Astrocyte (in vitro differentiated cells and primary cell): ENCODE measurements around the gene FCN1. TPM values are rescaled to one million over a fixed set of nuclear protein-coding genes. Genes with fewer than 3 reads are reported as not detected.

Experiments used
- DNase-seq: peaks from one replicate; pipeline ENCODE4 v3.0.0-alpha.2; 2010; ENCODE audit warnings: low read depth
- FAIRE-seq: peaks from 2 replicates; lab custom pipeline; 2011; peaks lifted over from hg19 to GRCh38; lab: Jason Lieb, UNC
- H2AFZ ChIP-seq: 2 replicates; pipeline ENCODE4 v1.6.0; 2012; ENCODE audit warnings: low read depth, low read length, inconsistent platforms
- H3K27ac ChIP-seq: 2 replicates; pipeline ENCODE4 v1.5.1; 2011; ENCODE audit warnings: low read depth, low read length, inconsistent platforms
- H3K27me3 ChIP-seq: 2 replicates; pipeline ENCODE4 v1.6.0; 2011; ENCODE audit warnings: low read length, inconsistent platforms; ENCODE audit not compliant: insufficient read depth
- H3K36me3 ChIP-seq: 2 replicates; pipeline ENCODE4 v1.5.1; 2011; ENCODE audit warnings: low read length, inconsistent platforms; ENCODE audit not compliant: insufficient read depth
- H3K4me1 ChIP-seq: 2 replicates; pipeline ENCODE4 v1.5.1; 2011; ENCODE audit warnings: low read length, inconsistent platforms; ENCODE audit not compliant: insufficient read depth
- H3K4me2 ChIP-seq: 2 replicates; pipeline ENCODE4 v1.6.0; 2012; ENCODE audit warnings: low read length, inconsistent platforms
- H3K4me3 ChIP-seq: 2 replicates; pipeline ENCODE4 v1.5.1; 2011; ENCODE audit warnings: low read depth, mild to moderate bottlenecking, low read length, inconsistent platforms; ENCODE audit not compliant: insufficient read depth
- H3K79me2 ChIP-seq: 2 replicates; pipeline ENCODE4 v1.6.0; 2012; ENCODE audit warnings: mild to moderate bottlenecking, low read length, inconsistent platforms; ENCODE audit not compliant: insufficient read depth
- H3K9ac ChIP-seq: 2 replicates; pipeline ENCODE4 v1.6.0; 2012; ENCODE audit warnings: mild to moderate bottlenecking, low read length, inconsistent platforms
- H3K9me3 ChIP-seq: 2 replicates; pipeline ENCODE4 v1.5.1; 2012; ENCODE audit warnings: low read depth, mild to moderate bottlenecking, low read length, inconsistent platforms; ENCODE audit not compliant: insufficient read depth
- H4K20me1 ChIP-seq: 2 replicates; pipeline ENCODE4 v1.6.0; 2012; ENCODE audit warnings: low read length, inconsistent platforms; ENCODE audit not compliant: insufficient read depth
- H3K27ac Mint-ChIP-seq: one replicate; pipeline ENCODE4 v1.8.0; 2021; ENCODE audit warnings: mild to moderate bottlenecking, mixed read lengths; ENCODE audit not compliant: unreplicated experiment
- H3K27me3 Mint-ChIP-seq: one replicate; pipeline ENCODE4 v1.8.0; 2021; ENCODE audit warnings: low read depth, mixed read lengths; ENCODE audit not compliant: unreplicated experiment
- H3K36me3 Mint-ChIP-seq: one replicate; pipeline ENCODE4 v1.8.0; 2021; ENCODE audit warnings: low read depth, mixed read lengths; ENCODE audit not compliant: unreplicated experiment
- H3K4me1 Mint-ChIP-seq: one replicate; pipeline ENCODE4 v1.8.0; 2021; ENCODE audit warnings: low read depth, mixed read lengths; ENCODE audit not compliant: unreplicated experiment
- H3K4me3 Mint-ChIP-seq: one replicate; pipeline ENCODE4 v1.8.0; 2021; ENCODE audit warnings: mild to moderate bottlenecking, moderate library complexity, mixed read lengths; ENCODE audit not compliant: unreplicated experiment
- H3K9me3 Mint-ChIP-seq: one replicate; pipeline ENCODE4 v1.8.0; 2021; ENCODE audit warnings: mild to moderate bottlenecking, mixed read lengths; ENCODE audit not compliant: unreplicated experiment
- EZH2 ChIP-seq: IDR thresholded peaks from 2 replicates; pipeline ENCODE4 v1.6.1; 2012; ENCODE audit warnings: mild to moderate bottlenecking, low read length, inconsistent platforms; ENCODE audit not compliant: insufficient read depth
- total RNA-seq: library from RNA; stranded (reverse); gene quantifications from 2 replicates; pipeline ENCODE4 v1.2.1, GENCODE V29; 2021
- TF ChIP-seq, protein P1 (sequence below): IDR thresholded peaks from 2 replicates; pipeline ENCODE4 v1.5.1; 2011; ENCODE audit warnings: low read depth, mild to moderate bottlenecking, inconsistent platforms, low read length, moderate library complexity; ENCODE audit not compliant: insufficient read depth

FCN1 gene
- total RNA-seq, 1 donor from 2014 or later, result not detected

DNA sequence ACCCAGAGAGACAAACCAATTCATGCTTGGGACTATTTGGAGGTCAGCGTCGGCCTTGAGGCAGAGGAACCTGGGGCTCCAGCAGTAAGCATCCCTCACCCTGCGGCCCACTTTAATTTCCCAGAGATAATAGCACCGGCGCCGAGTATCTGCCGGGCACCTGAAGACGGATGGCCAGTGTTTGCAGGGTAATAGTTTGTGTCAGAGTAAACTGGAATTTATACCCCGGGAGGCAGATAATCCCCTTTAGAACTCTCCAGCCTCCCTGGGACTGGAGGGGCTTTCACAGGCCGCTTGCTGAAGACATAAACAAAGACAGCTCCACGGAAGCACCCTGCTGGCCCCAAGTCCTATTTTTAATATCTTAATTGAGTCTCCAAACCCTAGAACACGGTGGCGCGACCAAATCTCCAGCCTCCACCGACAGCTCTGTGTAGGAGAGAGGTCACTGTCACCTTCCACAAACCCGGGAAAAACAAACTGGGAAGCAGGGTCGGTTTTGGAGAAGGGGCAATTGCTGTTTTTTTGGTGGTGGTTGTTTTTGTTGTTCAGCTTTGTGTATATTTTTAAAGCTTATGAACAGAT is 17.4 kb upstream of the FCN1 start:
- Histone ChIP-seq H4K20me1 (no peaks in the 10 kb centered on the region), H3K36me3 (no peaks in the 10 kb centered on the region), H3K27ac (no peak overlapping the region), H3K27me3 (peaks cover 23% of the 10 kb centered on the region), H3K4me3 (no peak overlapping the region), H3K4me1 (no peaks in the 10 kb centered on the region), H3K79me2 (no peaks in the 10 kb centered on the region), H3K9ac (no peak overlapping the region), H3K9me3 (no peaks in the 10 kb centered on the region), H2AFZ (no peak overlapping the region), H3K4me2 (no peak overlapping the region)
- H3K4me1 Mint-ChIP-seq, result no peaks in the 10 kb centered on the region
- H3K27ac Mint-ChIP-seq, result no peak overlapping the region
- FAIRE-seq (no peak), DNase-seq (no peak)
- no peak for TF ChIP-seq EZH2
- TF ChIP-seq, protein P1, sequence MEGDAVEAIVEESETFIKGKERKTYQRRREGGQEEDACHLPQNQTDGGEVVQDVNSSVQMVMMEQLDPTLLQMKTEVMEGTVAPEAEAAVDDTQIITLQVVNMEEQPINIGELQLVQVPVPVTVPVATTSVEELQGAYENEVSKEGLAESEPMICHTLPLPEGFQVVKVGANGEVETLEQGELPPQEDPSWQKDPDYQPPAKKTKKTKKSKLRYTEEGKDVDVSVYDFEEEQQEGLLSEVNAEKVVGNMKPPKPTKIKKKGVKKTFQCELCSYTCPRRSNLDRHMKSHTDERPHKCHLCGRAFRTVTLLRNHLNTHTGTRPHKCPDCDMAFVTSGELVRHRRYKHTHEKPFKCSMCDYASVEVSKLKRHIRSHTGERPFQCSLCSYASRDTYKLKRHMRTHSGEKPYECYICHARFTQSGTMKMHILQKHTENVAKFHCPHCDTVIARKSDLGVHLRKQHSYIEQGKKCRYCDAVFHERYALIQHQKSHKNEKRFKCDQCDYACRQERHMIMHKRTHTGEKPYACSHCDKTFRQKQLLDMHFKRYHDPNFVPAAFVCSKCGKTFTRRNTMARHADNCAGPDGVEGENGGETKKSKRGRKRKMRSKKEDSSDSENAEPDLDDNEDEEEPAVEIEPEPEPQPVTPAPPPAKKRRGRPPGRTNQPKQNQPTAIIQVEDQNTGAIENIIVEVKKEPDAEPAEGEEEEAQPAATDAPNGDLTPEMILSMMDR, result no peak
- no peaks in the 10 kb centered on the region for H3K9me3 Mint-ChIP-seq
- peaks cover 58% of the 10 kb centered on the region for H3K27me3 Mint-ChIP-seq
- no peaks in the 10 kb centered on the region for H3K36me3 Mint-ChIP-seq
- H3K4me3 Mint-ChIP-seq, result no peak overlapping the region

DNA sequence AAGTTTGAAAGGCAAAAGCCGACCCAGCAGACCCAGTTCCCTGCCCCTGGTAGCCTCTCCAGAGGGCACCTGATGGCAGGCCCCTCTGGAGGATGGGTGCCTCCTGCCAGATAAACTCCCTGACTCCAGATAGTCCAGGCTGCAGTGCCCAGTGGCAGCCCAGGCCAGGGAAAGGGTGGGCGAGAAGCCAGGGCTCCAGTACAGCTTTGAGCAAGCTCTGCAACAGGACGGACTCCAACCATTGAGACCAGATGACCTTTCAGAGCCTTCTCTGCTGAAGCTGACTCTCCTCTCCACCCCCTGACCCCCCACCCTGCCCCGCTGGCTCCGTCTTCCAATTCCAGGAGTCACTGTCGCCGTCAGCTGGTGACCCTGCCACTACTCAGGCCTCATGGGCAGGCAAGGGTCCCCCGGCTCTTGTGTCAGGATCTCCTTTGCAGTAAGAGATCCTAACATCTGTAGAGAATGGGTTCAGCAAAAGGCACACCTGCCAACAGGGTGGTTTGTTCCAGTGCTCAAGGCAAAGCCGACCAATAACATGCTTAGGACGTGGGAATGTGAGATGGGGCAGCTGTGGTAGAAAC is 15.5 kb upstream of the FCN1 start:
- H3K4me3 Mint-ChIP-seq, result no peak overlapping the region
- H3K27ac Mint-ChIP-seq, result no peak overlapping the region
- no peak overlapping the region for H2AFZ ChIP-seq
- H3K27me3 ChIP-seq, result peaks cover 23% of the 10 kb centered on the region
- no peak overlapping the region for H3K27ac ChIP-seq
- H3K4me1 Mint-ChIP-seq, result no peaks in the 10 kb centered on the region
- H3K36me3 ChIP-seq, result no peaks in the 10 kb centered on the region
- H3K4me3 ChIP-seq, result no peak overlapping the region
- no peaks in the 10 kb centered on the region for H3K4me1 ChIP-seq
- no peaks in the 10 kb centered on the region for H3K9me3 ChIP-seq
- TF ChIP-seq EZH2, result no peak
- TF ChIP-seq, protein P1, result no peak
- H3K36me3 Mint-ChIP-seq, result no peaks in the 10 kb centered on the region
- no peaks in the 10 kb centered on the region for H3K9me3 Mint-ChIP-seq
- no peaks in the 10 kb centered on the region for H3K79me2 ChIP-seq
- H4K20me1 ChIP-seq, result no peaks in the 10 kb centered on the region
- no peak overlapping the region for H3K9ac ChIP-seq
- peaks cover 61% of the 10 kb centered on the region for H3K27me3 Mint-ChIP-seq
- DNase-seq (no peak), FAIRE-seq (no peak)
- no peak overlapping the region for H3K4me2 ChIP-seq

DNA sequence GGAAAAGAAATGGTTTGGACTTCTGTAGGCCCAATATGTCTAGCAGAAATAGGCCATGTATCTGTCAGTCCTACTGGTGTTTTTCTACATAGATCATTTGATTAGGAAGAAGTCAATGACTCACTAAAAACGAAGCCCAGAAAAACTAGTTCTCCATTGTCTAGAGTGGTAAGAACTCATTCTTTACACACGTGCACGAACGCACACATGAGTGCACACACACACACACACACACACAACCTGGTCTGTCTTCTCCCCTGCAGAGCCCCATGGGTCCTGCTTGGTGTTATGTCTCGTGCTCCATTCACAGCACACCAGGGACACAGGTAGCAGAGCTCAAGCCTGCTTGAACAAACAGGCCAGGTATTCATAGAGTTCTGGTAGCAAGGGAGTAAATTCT is 14.9 kb upstream of the FCN1 start:
- no peaks in the 10 kb centered on the region for H3K4me1 Mint-ChIP-seq
- H3K27ac Mint-ChIP-seq, result no peak overlapping the region
- no peak for DNase-seq
- Histone ChIP-seq H3K9ac (no peak overlapping the region), H4K20me1 (no peaks in the 10 kb centered on the region), H3K9me3 (no peaks in the 10 kb centered on the region), H3K27ac (no peak overlapping the region), H3K27me3 (peaks cover 23% of the 10 kb centered on the region), H3K4me3 (no peak overlapping the region), H3K79me2 (no peaks in the 10 kb centered on the region), H3K4me2 (no peak overlapping the region), H2AFZ (no peak overlapping the region), H3K4me1 (no peaks in the 10 kb centered on the region), H3K36me3 (no peaks in the 10 kb centered on the region)
- no peak for TF ChIP-seq EZH2
- TF ChIP-seq, protein P1, result no peak
- no peaks in the 10 kb centered on the region for H3K9me3 Mint-ChIP-seq
- no peaks in the 10 kb centered on the region for H3K36me3 Mint-ChIP-seq
- H3K27me3 Mint-ChIP-seq, result peaks cover 65% of the 10 kb centered on the region
- no peak for FAIRE-seq
- H3K4me3 Mint-ChIP-seq, result no peak overlapping the region
